ENCODE measurements around the gene MTHFD1L.

The MTHFD1L gene

DNA sequence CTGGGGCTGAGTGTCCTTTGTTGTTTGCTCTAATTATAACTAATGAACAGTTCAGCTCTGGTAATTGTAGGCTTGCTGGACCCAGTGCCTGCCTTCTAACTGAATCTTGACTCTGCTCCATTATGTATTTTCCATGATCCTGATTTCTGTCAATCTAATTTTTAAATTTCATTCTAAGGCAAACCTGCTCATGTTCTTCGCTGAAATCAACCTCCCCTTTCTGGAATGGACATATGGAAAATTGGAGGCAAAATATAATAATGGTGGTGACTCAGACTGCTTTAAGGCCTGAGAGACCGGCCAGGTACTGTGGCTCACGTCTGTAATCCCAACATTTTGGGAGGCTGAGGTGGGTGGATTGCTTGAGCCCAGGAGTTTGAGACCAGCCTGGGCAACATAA lies 191.6 kb downstream of the MTHFD1L start:
- H2AFZ ChIP-seq (ENCODE audit: low read length, unreplicated experiment) = no peak overlapping the region
- H3K27me3 ChIP-seq (ENCODE audit: insufficient read depth, low read length) = no peaks in the 10 kb centered on the region
- H3K36me3 ChIP-seq (ENCODE audit: insufficient read depth, low read length) = 0 out of 2 replicates have a peak, but pooled peaks cover 9% of the 10 kb centered on the region
- H3K4me1 ChIP-seq (ENCODE audit: control insufficient read depth, insufficient read depth, low read length, unreplicated experiment) = peaks cover 33% of the 10 kb centered on the region
- H3K4me3 ChIP-seq (ENCODE audit: low read depth, low read length) = no peak overlapping the region
- H3K79me2 ChIP-seq (ENCODE audit: control insufficient read depth, insufficient read depth, low read length, unreplicated experiment) = peaks cover 4% of the 10 kb centered on the region
- no peak overlapping the region for H3K27ac ChIP-seq (ENCODE audit: low read depth, low read length)

DNA sequence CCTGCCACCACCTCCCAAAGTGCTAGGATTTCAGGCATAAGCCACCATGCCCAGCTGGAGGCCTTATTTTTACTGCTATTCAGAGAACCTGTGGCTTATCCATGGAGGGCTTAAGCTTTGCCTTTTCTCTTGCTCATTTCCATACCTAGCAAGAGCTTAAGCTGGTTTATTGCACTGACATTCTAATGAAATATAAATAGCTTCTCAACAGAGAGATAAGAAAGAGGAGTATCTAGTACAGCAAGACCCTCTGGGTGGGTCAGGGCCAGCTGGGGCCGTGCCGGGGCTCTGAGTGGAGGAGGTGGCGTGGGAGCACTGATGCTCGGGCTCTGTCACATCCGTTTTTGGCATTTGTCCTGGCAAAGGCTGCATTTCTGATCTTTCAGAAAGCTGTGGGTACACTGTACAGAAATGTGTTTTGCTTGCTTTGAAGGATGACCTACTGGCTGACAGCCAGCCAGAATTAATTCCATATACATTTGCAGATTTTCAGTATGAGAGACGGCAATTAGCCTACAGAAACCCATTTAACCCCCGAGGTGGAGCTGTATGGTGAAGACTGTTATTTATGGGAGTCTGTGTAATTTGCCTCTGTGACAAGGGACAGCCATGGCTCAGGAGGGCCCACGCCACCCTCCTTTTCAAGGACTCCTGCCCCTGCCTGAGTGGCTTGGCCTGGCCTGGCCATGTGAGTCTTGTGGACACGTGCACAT lies 192.7 kb downstream of the MTHFD1L start:
- no peaks in the 10 kb centered on the region for H3K27me3 ChIP-seq (ENCODE audit: insufficient read depth, low read length)
- no peak overlapping the region for H2AFZ ChIP-seq (ENCODE audit: low read length, unreplicated experiment)
- peak overlapping the region; percentile 98 for H3K27ac ChIP-seq (ENCODE audit: low read depth, low read length)
- peaks cover 43% of the 10 kb centered on the region for H3K4me1 ChIP-seq (ENCODE audit: control insufficient read depth, insufficient read depth, low read length, unreplicated experiment)
- H3K36me3 ChIP-seq (ENCODE audit: insufficient read depth, low read length) = 0 out of 2 replicates have a peak, but pooled peaks cover 6% of the 10 kb centered on the region
- H3K79me2 ChIP-seq (ENCODE audit: control insufficient read depth, insufficient read depth, low read length, unreplicated experiment) = peaks cover 4% of the 10 kb centered on the region
- H3K4me3 ChIP-seq (ENCODE audit: low read depth, low read length) = no peak overlapping the region

DNA sequence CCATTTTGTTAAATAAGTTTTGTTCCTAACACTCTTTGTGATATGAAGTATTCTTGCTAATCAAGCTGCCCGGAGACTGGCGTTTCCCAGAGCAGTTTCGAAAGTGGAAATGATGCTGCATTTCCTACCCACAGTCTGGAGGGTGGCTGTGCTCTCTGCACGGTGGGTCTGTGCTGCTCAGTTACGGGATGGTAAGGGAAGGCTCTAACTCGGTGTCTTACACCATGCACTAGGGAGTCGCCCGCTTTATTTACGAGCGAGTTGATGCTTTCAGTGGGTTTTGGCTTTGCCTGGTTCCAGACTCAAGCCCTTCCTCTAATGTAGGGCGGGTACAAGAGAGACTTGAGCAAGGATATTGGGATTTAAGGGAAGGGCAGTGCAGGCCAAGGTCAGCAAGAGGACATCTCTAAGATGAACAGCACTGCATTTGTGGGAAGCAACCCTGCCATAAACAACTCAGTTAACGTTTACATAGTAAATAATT lies 194.2 kb downstream of the MTHFD1L start:
- no peaks in the 10 kb centered on the region for H3K27me3 ChIP-seq (ENCODE audit: insufficient read depth, low read length)
- H3K79me2 ChIP-seq (ENCODE audit: control insufficient read depth, insufficient read depth, low read length, unreplicated experiment) = peaks cover 4% of the 10 kb centered on the region
- H3K27ac ChIP-seq (ENCODE audit: low read depth, low read length) = peak overlapping the region; percentile 98
- peaks cover 55% of the 10 kb centered on the region for H3K4me1 ChIP-seq (ENCODE audit: control insufficient read depth, insufficient read depth, low read length, unreplicated experiment)
- 0 out of 2 replicates have a peak overlapping the region, but pooled peaks have one; percentile 20 for H3K4me3 ChIP-seq (ENCODE audit: low read depth, low read length)
- no peak overlapping the region for H2AFZ ChIP-seq (ENCODE audit: low read length, unreplicated experiment)
- H3K36me3 ChIP-seq (ENCODE audit: insufficient read depth, low read length) = 0 out of 2 replicates have a peak, but pooled peaks cover 6% of the 10 kb centered on the region

DNA sequence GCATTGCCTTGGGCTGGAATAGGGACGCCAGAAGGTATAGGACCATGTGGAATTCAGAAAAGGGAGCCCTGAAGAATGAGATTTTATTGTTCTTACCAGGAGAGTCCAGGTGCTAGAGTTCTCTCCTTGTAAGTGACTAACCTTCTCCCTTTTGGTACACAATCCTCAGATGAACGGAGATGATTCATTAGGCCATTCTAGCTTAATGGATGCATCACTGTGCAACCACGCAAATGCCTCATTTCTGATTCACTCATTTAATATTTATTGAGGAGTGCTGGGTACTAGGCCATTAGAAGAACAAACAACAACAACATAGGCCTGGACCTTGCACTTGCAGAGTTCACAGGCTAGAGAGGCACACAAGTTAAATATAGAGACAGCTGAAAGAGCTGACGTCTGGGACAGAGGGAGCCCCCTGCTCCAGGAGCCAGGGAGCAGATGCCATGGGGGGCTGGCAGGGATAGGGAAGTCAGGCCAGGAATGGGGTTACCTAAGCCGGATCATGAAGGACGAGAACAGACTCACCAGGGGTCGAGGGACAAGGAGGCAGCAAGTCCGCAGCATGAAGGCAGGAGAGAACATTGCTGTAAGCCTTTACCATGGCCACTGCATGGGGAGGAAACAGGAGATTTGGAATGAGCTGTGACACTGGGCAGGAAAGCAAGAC lies 194.7 kb downstream of the MTHFD1L start:
- Histone ChIP-seq H3K4me3 (ENCODE audit: low read depth, low read length) (0 out of 2 replicates have a peak overlapping the region, but pooled peaks have one; percentile 20), H3K36me3 (ENCODE audit: insufficient read depth, low read length) (0 out of 2 replicates have a peak, but pooled peaks cover 6% of the 10 kb centered on the region), H3K27ac (ENCODE audit: low read depth, low read length) (peak overlapping the region; percentile 98)

DNA sequence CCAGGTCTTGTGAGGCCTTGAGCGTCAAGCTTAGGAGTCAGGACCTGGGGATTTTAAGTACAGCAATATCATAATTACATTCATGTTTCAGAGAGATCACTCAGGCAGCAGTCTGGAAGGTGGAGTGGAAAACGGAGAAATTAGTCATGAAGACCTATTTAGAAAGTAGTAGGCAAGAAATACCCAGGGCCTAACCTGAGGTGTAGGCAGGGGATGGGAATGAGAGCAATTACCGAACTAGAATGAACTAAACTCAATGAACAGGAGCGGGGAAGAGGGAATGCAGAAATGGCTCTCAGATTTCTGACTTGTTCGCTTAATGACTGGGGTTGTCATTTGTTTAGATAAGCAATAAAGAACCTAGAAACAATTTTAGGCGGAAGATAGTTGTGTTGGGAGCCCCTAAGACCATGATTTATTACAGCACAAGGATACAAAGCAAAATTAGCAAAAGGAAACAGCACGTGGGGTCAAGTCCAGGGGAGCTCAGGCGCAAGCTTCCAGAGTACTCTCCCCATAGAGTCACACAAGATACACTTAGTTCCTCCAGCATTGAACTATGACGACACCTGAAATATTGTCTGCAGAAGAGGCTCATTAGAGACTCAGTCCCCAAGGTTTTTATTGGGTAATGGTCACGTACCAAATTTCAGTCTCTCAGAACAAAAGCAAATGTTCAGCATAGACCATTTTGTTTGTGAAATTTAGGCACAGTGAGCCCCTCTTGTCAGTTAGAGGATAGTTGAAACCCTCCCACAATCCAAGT lies 195.4 kb downstream of the MTHFD1L start:
- 0 out of 2 replicates have a peak, but pooled peaks cover 6% of the 10 kb centered on the region for H3K36me3 ChIP-seq (ENCODE audit: insufficient read depth, low read length)

More for the DNA sequence above, 194.7 kb downstream of the MTHFD1L start:
- Histone ChIP-seq H3K27me3 (ENCODE audit: insufficient read depth, low read length) (no peaks in the 10 kb centered on the region), H3K4me1 (ENCODE audit: control insufficient read depth, insufficient read depth, low read length, unreplicated experiment) (peaks cover 55% of the 10 kb centered on the region), H3K79me2 (ENCODE audit: control insufficient read depth, insufficient read depth, low read length, unreplicated experiment) (peaks cover 4% of the 10 kb centered on the region), H2AFZ (ENCODE audit: low read length, unreplicated experiment) (no peak overlapping the region)

DNA sequence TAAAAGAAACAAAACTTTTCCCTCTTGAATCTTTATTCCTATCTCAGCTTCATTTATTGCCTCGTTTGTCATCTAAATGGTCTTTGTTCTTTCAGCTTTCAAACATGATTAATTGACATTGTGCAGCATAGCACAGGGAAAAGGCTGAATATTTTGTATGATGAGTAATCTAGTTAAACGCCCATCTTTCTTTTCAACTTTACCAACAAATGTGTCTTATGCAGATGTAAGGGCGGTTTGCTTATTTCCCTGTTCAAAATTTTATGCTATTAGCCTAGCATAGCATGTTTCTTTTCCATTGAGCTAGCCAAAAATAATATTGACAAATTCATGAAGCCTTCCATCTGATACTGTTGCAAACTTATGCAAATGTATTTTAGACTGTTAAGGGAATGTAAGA lies 197.8 kb downstream of the MTHFD1L start:
- Histone ChIP-seq H3K4me3 (ENCODE audit: low read depth, low read length) (no peak overlapping the region), H3K36me3 (ENCODE audit: insufficient read depth, low read length) (0 out of 2 replicates have a peak, but pooled peaks cover 6% of the 10 kb centered on the region), H2AFZ (ENCODE audit: low read length, unreplicated experiment) (no peak overlapping the region), H3K27ac (ENCODE audit: low read depth, low read length) (peak overlapping the region; percentile 98), H3K27me3 (ENCODE audit: insufficient read depth, low read length) (no peaks in the 10 kb centered on the region), H3K4me1 (ENCODE audit: control insufficient read depth, insufficient read depth, low read length, unreplicated experiment) (peaks cover 68% of the 10 kb centered on the region), H3K79me2 (ENCODE audit: control insufficient read depth, insufficient read depth, low read length, unreplicated experiment) (peaks cover 4% of the 10 kb centered on the region)

More for the DNA sequence above, 195.4 kb downstream of the MTHFD1L start:
- Histone ChIP-seq H3K79me2 (ENCODE audit: control insufficient read depth, insufficient read depth, low read length, unreplicated experiment) (peaks cover 4% of the 10 kb centered on the region), H3K27ac (ENCODE audit: low read depth, low read length) (peak overlapping the region; percentile 98), H3K27me3 (ENCODE audit: insufficient read depth, low read length) (no peaks in the 10 kb centered on the region), H2AFZ (ENCODE audit: low read length, unreplicated experiment) (no peak overlapping the region), H3K4me1 (ENCODE audit: control insufficient read depth, insufficient read depth, low read length, unreplicated experiment) (peaks cover 55% of the 10 kb centered on the region), H3K4me3 (ENCODE audit: low read depth, low read length) (no peak overlapping the region)

DNA sequence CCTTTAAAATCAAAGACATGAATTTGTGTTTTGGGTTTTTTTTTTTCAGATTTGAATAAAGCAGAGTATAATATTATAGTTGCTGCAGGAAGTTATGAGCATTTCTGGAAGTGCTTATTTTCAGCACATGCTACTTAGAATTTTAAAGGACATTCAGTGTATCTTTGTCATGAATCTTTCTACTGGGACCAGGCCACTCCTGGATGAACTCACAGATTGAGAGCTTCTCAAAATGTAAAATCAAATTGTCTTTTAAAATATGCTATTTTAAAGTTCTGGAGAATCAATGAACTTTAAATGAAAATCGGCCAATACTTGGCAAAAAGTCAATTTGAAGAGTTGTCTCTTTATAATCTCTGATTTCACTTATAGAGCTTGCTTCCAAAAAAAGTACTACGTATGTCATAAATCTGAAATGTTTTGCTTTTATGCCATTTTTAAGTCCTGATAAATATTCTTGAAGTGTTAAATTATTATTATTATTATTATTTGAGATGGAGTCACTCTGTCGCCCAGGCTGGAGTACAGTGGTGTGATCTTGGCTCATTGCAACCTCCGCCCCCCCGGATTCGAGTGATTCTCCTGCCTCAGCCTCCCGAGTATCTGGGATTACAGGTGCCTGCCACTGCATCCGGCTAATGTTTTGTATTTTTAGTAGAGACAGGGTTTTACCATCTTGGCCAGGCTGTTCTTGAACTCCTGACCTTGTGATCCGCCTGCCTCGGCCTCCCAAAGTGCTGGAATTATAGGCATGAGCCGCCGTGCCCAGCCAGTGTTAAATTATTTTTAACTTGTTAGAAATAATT lies 198.5 kb downstream of the MTHFD1L start:
- H2AFZ ChIP-seq (ENCODE audit: low read length, unreplicated experiment) = no peak overlapping the region
- 0 out of 2 replicates have a peak, but pooled peaks cover 6% of the 10 kb centered on the region for H3K36me3 ChIP-seq (ENCODE audit: insufficient read depth, low read length)
- peaks cover 4% of the 10 kb centered on the region for H3K79me2 ChIP-seq (ENCODE audit: control insufficient read depth, insufficient read depth, low read length, unreplicated experiment)
- H3K4me1 ChIP-seq (ENCODE audit: control insufficient read depth, insufficient read depth, low read length, unreplicated experiment) = peaks cover 69% of the 10 kb centered on the region
- H3K4me3 ChIP-seq (ENCODE audit: low read depth, low read length) = no peak overlapping the region
- peak overlapping the region; percentile 98 for H3K27ac ChIP-seq (ENCODE audit: low read depth, low read length)
- H3K27me3 ChIP-seq (ENCODE audit: insufficient read depth, low read length) = no peaks in the 10 kb centered on the region

DNA sequence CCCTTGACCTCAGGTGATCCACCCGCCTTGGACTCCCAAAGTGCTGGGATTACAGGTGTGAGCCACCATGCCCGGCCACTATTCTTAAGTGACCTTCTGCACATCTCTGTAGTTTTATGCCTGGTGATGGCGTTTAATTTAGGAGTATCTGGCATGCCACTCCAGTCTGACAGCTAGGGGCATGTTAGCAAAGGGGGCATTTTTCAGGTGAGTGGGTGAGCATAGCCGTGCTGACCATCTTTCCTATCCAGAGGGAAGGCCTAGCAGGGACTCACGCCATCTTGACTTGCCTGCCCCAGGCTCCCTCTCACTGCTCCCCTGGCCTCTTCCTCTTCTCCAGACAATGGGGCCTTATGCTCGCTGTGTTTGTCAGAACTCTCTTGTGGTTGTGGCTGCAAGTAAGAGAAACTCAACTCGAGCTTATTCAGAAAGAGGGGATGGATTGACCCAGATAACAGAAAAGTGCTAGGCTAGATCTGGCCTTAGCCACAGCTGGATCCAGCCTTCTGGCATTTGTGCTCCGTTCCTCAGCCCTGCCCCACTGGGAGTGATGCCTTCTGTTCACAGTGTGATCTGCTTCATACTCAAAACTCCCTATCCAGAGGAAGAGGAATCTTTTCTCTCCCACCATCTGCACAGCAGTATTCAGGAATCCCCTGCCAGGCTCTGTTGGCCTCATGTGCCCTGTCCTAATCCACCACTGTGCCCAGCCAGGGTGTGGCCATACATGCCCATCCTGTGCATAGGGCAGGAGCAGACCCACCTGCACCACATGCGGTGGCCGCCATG lies 199.7 kb downstream of the MTHFD1L start:
- H3K4me3 ChIP-seq (ENCODE audit: low read depth, low read length) = no peak overlapping the region
- no peaks in the 10 kb centered on the region for H3K27me3 ChIP-seq (ENCODE audit: insufficient read depth, low read length)
- H3K27ac ChIP-seq (ENCODE audit: low read depth, low read length) = peak overlapping the region; percentile 28; the same call in 1 of the 2 replicates
- 0 out of 2 replicates have a peak, but pooled peaks cover 6% of the 10 kb centered on the region for H3K36me3 ChIP-seq (ENCODE audit: insufficient read depth, low read length)
- H2AFZ ChIP-seq (ENCODE audit: low read length, unreplicated experiment) = no peak overlapping the region
- H3K79me2 ChIP-seq (ENCODE audit: control insufficient read depth, insufficient read depth, low read length, unreplicated experiment) = peaks cover 8% of the 10 kb centered on the region
- H3K4me1 ChIP-seq (ENCODE audit: control insufficient read depth, insufficient read depth, low read length, unreplicated experiment) = peaks cover 69% of the 10 kb centered on the region

Measured in ACC112 (cell line).